WTC11 (cell line): ENCODE results near the gene CCDC172. TPM values are rescaled to one million over a fixed set of nuclear protein-coding genes. Genes with fewer than 3 reads are reported as not detected.

Experiments
- ATAC-seq: fragments of 200-7000 bp; cut with Tn5 transposase; 2 replicates; pipeline ENCODE4 v1.10.0; 2021; ENCODE audit warnings: mild to moderate bottlenecking, moderate library complexity
- CTCF ChIA-PET: fragments of 300-600 bp; sonication (Branson Sonifier 250); formaldehyde crosslinking; loops from one replicate; lab custom pipeline; 2021; ENCODE audit warnings: antibody characterized with exemption; lab: Charles Lee
- POLR2A ChIA-PET: fragments of 350-600 bp; sonication (Branson Sonifier 250); formaldehyde crosslinking; loops from one replicate; lab custom pipeline; 2021; ENCODE audit warnings: antibody characterized with exemption; lab: Charles Lee
- DNase-seq: peaks from one replicate; pipeline ENCODE4 v3.0.0; 2021; ENCODE audit warnings: low spot score
- H3K27ac Mint-ChIP-seq: 2 replicates; pipeline ENCODE4 v1.8.0; 2021; ENCODE audit warnings: mixed read lengths
- H3K27me3 Mint-ChIP-seq: 2 replicates; pipeline ENCODE4 v1.8.0; 2021; ENCODE audit warnings: low read depth, mild to moderate bottlenecking, moderate library complexity, mixed read lengths
- H3K36me3 Mint-ChIP-seq: 2 replicates; pipeline ENCODE4 v1.8.0; 2021; ENCODE audit warnings: mixed read lengths
- H3K4me1 Mint-ChIP-seq: 2 replicates; pipeline ENCODE4 v1.8.0; 2022; ENCODE audit warnings: mixed read lengths
- H3K4me3 Mint-ChIP-seq: 2 replicates; pipeline ENCODE4 v1.8.0; 2021; ENCODE audit warnings: mild to moderate bottlenecking, moderate library complexity, mixed read lengths
- H3K9me3 Mint-ChIP-seq: 2 replicates; pipeline ENCODE4 v1.8.0; 2021; ENCODE audit warnings: mixed read lengths
- CREM ChIP-seq: sonication (generic); formaldehyde crosslinking; IDR thresholded peaks from 2 replicates; pipeline ENCODE4 v1.8.1; 2022; ENCODE audit warnings: mild to moderate bottlenecking, missing genetic modification reagents, moderate library complexity
- EMX1 ChIP-seq: fragments of 250-450 bp; sonication (Bioruptor Pico); IDR thresholded peaks from 2 replicates; pipeline ENCODE4 v1.8.0; 2021; ENCODE audit warnings: mild to moderate bottlenecking
- ETV6 ChIP-seq: sonication (generic); formaldehyde crosslinking; IDR thresholded peaks from 2 replicates; pipeline ENCODE4 v1.8.1; 2022; ENCODE audit warnings: mild to moderate bottlenecking, missing genetic modification reagents
- KAT7 ChIP-seq: sonication (generic); formaldehyde crosslinking; IDR thresholded peaks from 2 replicates; pipeline ENCODE4 v1.8.1; 2023; ENCODE audit warnings: missing genetic modification reagents, mild to moderate bottlenecking, borderline replicate concordance
- MXD4 ChIP-seq: fragments of 250-450 bp; sonication (Bioruptor Pico); IDR thresholded peaks from 2 replicates; pipeline ENCODE4 v1.8.0; 2021; ENCODE audit warnings: mild to moderate bottlenecking, moderate library complexity, borderline replicate concordance
- NFE2L1 ChIP-seq: sonication (generic); formaldehyde crosslinking; IDR thresholded peaks from 2 replicates; pipeline ENCODE4 v1.8.1; 2023; ENCODE audit warnings: missing genetic modification reagents
- OVOL2 ChIP-seq: fragments of 250-450 bp; sonication (Bioruptor Pico); IDR thresholded peaks from 2 replicates; pipeline ENCODE4 v1.9.0; 2021; ENCODE audit warnings: mild to moderate bottlenecking, borderline replicate concordance
- RORB ChIP-seq: fragments of 250-450 bp; sonication (Bioruptor Pico); IDR thresholded peaks from 2 replicates; pipeline ENCODE4 v1.9.0; 2021; ENCODE audit warnings: mild to moderate bottlenecking
- ZNF121 ChIP-seq: sonication (generic); formaldehyde crosslinking; IDR thresholded peaks from 2 replicates; pipeline ENCODE4 v1.8.0; 2023; ENCODE audit warnings: missing genetic modification reagents
- ZNF317 ChIP-seq: sonication (generic); formaldehyde crosslinking; IDR thresholded peaks from 2 replicates; pipeline ENCODE4 v1.8.1; 2023; ENCODE audit warnings: low read depth, mild to moderate bottlenecking, moderate library complexity, missing genetic modification reagents, borderline replicate concordance
- total RNA-seq: library from RNA; stranded (reverse); gene quantifications from 3 replicates; pipeline ENCODE4 v1.2.3, GENCODE V29; 2021
- TF ChIP-seq, protein P1 (sequence below): sonication (generic); formaldehyde crosslinking; IDR thresholded peaks from 2 replicates; pipeline ENCODE4 v1.8.0; 2023; ENCODE audit warnings: mild to moderate bottlenecking, missing genetic modification reagents
- TF ChIP-seq, protein P2 (sequence below): sonication (generic); formaldehyde crosslinking; IDR thresholded peaks from 2 replicates; pipeline ENCODE4 v1.8.1; 2023; ENCODE audit warnings: mild to moderate bottlenecking, missing genetic modification reagents
- TF ChIP-seq, protein P3 (sequence below): sonication (generic); formaldehyde crosslinking; conservative IDR thresholded peaks from 2 replicates; pipeline ENCODE4 v1.8.1; 2023; ENCODE audit warnings: mild to moderate bottlenecking, low read depth, missing genetic modification reagents, moderate library complexity
- TF ChIP-seq, protein P4 (sequence below): sonication (generic); formaldehyde crosslinking; IDR thresholded peaks from 2 replicates; pipeline ENCODE4 v1.8.0; 2022; ENCODE audit warnings: missing genetic modification reagents
- TF ChIP-seq, protein P5 (sequence below): sonication (generic); formaldehyde crosslinking; IDR thresholded peaks from 2 replicates; pipeline ENCODE4 v1.8.1; 2023; ENCODE audit warnings: mild to moderate bottlenecking, missing genetic modification reagents, moderate library complexity
- TF ChIP-seq, protein P6 (sequence below): sonication (generic); formaldehyde crosslinking; IDR thresholded peaks from 2 replicates; pipeline ENCODE4 v1.8.1; 2023; ENCODE audit warnings: mild to moderate bottlenecking, moderate library complexity, missing genetic modification reagents
- TF ChIP-seq, protein P7 (sequence below): sonication (generic); formaldehyde crosslinking; IDR thresholded peaks from 2 replicates; pipeline ENCODE4 v1.8.0; 2022; ENCODE audit warnings: mild to moderate bottlenecking, missing genetic modification reagents
- TF ChIP-seq, protein P8 (sequence below): sonication (generic); formaldehyde crosslinking; IDR thresholded peaks from 2 replicates; pipeline ENCODE4 v1.8.0; 2022; ENCODE audit warnings: mild to moderate bottlenecking, missing genetic modification reagents

The CCDC172 gene
- total RNA-seq, 1 experiment from 2014 or later, result 2.0 TPM

DNA sequence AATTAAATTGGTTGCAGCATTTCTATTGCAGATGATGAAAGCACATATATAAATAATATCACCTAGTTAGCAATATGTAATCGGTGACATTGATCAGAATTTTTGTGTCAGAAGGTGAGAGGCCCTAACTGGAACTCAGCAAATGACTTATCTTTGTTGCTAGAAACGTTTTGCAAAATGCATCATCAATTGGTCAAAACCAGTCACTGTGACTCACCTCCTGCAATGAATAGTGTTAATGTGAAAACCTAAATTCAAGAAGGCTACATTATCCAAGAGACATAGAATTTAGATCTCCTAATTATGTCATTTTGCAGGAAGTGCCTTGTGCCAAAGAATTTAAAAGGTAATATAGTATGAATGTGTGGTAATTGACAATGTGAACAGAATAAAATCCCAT lies 93.6 kb downstream of the CCDC172 start:
- Mint-ChIP-seq H3K27ac (no peak overlapping the region), H3K4me3 (no peak overlapping the region), H3K27me3 (no peaks in the 10 kb centered on the region)
- POLR2A ChIA-PET, result no interaction called here
- no peak for ATAC-seq
- TF ChIP-seq CREM (CRISPR knock-in tag) (no peak), ZNF317 (no peak), KAT7 (CRISPR knock-in tag) (no peak)
- TF ChIP-seq, protein P1, sequence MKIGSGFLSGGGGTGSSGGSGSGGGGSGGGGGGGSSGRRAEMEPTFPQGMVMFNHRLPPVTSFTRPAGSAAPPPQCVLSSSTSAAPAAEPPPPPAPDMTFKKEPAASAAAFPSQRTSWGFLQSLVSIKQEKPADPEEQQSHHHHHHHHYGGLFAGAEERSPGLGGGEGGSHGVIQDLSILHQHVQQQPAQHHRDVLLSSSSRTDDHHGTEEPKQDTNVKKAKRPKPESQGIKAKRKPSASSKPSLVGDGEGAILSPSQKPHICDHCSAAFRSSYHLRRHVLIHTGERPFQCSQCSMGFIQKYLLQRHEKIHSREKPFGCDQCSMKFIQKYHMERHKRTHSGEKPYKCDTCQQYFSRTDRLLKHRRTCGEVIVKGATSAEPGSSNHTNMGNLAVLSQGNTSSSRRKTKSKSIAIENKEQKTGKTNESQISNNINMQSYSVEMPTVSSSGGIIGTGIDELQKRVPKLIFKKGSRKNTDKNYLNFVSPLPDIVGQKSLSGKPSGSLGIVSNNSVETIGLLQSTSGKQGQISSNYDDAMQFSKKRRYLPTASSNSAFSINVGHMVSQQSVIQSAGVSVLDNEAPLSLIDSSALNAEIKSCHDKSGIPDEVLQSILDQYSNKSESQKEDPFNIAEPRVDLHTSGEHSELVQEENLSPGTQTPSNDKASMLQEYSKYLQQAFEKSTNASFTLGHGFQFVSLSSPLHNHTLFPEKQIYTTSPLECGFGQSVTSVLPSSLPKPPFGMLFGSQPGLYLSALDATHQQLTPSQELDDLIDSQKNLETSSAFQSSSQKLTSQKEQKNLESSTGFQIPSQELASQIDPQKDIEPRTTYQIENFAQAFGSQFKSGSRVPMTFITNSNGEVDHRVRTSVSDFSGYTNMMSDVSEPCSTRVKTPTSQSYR (CRISPR knock-in tag), result no peak
- TF ChIP-seq, protein P2, sequence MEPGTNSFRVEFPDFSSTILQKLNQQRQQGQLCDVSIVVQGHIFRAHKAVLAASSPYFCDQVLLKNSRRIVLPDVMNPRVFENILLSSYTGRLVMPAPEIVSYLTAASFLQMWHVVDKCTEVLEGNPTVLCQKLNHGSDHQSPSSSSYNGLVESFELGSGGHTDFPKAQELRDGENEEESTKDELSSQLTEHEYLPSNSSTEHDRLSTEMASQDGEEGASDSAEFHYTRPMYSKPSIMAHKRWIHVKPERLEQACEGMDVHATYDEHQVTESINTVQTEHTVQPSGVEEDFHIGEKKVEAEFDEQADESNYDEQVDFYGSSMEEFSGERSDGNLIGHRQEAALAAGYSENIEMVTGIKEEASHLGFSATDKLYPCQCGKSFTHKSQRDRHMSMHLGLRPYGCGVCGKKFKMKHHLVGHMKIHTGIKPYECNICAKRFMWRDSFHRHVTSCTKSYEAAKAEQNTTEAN (CRISPR knock-in tag), result no peak
- TF ChIP-seq, all 79 proteins: peak for 0
- DNase-seq, result no peak
- CTCF ChIA-PET, result no interaction called here
- Mint-ChIP-seq H3K9me3 (no peaks in the 10 kb centered on the region), H3K36me3 (no peaks in the 10 kb centered on the region), H3K4me1 (no peaks in the 10 kb centered on the region)

DNA sequence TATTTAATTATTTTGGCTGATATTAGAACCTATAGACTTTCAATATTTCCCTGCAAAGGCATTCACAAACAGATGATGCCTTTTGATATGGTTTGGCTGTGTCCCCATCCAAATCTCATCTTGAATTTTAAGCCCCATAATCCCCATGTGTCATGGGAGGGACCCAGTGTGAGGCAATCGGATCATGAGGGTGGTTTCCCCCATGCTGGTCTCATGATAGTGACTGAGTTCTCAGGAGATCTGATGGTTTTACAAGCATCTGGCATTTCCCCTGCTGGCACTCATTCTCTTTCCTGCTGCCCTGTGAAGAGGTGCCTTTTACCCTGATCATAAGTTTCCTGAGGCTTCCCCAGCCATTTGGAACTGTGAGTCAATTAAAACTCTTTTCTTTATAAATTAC lies 94.1 kb downstream of the CCDC172 start:
- Mint-ChIP-seq H3K27ac (no peak overlapping the region), H3K4me1 (no peaks in the 10 kb centered on the region), H3K36me3 (no peaks in the 10 kb centered on the region), H3K27me3 (no peaks in the 10 kb centered on the region), H3K9me3 (no peaks in the 10 kb centered on the region), H3K4me3 (no peak overlapping the region)
- DNase-seq, result no peak
- POLR2A ChIA-PET, result no interaction called here
- CTCF ChIA-PET, result no interaction called here
- no peak for ATAC-seq
- TF ChIP-seq, protein P3, sequence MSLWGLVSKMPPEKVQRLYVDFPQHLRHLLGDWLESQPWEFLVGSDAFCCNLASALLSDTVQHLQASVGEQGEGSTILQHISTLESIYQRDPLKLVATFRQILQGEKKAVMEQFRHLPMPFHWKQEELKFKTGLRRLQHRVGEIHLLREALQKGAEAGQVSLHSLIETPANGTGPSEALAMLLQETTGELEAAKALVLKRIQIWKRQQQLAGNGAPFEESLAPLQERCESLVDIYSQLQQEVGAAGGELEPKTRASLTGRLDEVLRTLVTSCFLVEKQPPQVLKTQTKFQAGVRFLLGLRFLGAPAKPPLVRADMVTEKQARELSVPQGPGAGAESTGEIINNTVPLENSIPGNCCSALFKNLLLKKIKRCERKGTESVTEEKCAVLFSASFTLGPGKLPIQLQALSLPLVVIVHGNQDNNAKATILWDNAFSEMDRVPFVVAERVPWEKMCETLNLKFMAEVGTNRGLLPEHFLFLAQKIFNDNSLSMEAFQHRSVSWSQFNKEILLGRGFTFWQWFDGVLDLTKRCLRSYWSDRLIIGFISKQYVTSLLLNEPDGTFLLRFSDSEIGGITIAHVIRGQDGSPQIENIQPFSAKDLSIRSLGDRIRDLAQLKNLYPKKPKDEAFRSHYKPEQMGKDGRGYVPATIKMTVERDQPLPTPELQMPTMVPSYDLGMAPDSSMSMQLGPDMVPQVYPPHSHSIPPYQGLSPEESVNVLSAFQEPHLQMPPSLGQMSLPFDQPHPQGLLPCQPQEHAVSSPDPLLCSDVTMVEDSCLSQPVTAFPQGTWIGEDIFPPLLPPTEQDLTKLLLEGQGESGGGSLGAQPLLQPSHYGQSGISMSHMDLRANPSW (CRISPR knock-in tag), result no peak
- no peak for TF ChIP-seq EMX1 (CRISPR knock-in tag)
- no peak for TF ChIP-seq NFE2L1 (CRISPR knock-in tag)
- TF ChIP-seq, protein P1 (CRISPR knock-in tag), result no peak
- TF ChIP-seq, protein P4, sequence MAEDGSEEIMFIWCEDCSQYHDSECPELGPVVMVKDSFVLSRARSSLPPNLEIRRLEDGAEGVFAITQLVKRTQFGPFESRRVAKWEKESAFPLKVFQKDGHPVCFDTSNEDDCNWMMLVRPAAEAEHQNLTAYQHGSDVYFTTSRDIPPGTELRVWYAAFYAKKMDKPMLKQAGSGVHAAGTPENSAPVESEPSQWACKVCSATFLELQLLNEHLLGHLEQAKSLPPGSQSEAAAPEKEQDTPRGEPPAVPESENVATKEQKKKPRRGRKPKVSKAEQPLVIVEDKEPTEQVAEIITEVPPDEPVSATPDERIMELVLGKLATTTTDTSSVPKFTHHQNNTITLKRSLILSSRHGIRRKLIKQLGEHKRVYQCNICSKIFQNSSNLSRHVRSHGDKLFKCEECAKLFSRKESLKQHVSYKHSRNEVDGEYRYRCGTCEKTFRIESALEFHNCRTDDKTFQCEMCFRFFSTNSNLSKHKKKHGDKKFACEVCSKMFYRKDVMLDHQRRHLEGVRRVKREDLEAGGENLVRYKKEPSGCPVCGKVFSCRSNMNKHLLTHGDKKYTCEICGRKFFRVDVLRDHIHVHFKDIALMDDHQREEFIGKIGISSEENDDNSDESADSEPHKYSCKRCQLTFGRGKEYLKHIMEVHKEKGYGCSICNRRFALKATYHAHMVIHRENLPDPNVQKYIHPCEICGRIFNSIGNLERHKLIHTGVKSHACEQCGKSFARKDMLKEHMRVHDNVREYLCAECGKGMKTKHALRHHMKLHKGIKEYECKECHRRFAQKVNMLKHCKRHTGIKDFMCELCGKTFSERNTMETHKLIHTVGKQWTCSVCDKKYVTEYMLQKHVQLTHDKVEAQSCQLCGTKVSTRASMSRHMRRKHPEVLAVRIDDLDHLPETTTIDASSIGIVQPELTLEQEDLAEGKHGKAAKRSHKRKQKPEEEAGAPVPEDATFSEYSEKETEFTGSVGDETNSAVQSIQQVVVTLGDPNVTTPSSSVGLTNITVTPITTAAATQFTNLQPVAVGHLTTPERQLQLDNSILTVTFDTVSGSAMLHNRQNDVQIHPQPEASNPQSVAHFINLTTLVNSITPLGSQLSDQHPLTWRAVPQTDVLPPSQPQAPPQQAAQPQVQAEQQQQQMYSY (CRISPR knock-in tag), result no peak
- no peak for TF ChIP-seq OVOL2 (CRISPR knock-in tag)
- TF ChIP-seq RORB (CRISPR knock-in tag), result no peak
- TF ChIP-seq, protein P5, sequence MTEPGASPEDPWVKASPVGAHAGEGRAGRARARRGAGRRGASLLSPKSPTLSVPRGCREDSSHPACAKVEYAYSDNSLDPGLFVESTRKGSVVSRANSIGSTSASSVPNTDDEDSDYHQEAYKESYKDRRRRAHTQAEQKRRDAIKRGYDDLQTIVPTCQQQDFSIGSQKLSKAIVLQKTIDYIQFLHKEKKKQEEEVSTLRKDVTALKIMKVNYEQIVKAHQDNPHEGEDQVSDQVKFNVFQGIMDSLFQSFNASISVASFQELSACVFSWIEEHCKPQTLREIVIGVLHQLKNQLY (CRISPR knock-in tag), result no peak
- TF ChIP-seq, protein P6, sequence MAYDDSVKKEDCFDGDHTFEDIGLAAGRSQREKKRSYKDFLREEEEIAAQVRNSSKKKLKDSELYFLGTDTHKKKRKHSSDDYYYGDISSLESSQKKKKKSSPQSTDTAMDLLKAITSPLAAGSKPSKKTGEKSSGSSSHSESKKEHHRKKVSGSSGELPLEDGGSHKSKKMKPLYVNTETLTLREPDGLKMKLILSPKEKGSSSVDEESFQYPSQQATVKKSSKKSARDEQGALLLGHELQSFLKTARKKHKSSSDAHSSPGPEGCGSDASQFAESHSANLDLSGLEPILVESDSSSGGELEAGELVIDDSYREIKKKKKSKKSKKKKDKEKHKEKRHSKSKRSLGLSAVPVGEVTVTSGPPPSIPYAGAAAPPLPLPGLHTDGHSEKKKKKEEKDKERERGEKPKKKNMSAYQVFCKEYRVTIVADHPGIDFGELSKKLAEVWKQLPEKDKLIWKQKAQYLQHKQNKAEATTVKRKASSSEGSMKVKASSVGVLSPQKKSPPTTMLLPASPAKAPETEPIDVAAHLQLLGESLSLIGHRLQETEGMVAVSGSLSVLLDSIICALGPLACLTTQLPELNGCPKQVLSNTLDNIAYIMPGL (CRISPR knock-in tag), result no peak
- TF ChIP-seq, protein P7, sequence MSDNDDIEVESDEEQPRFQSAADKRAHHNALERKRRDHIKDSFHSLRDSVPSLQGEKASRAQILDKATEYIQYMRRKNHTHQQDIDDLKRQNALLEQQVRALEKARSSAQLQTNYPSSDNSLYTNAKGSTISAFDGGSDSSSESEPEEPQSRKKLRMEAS (CRISPR knock-in tag), result no peak
- no peak for TF ChIP-seq ZNF121 (CRISPR knock-in tag)
- TF ChIP-seq, protein P8, sequence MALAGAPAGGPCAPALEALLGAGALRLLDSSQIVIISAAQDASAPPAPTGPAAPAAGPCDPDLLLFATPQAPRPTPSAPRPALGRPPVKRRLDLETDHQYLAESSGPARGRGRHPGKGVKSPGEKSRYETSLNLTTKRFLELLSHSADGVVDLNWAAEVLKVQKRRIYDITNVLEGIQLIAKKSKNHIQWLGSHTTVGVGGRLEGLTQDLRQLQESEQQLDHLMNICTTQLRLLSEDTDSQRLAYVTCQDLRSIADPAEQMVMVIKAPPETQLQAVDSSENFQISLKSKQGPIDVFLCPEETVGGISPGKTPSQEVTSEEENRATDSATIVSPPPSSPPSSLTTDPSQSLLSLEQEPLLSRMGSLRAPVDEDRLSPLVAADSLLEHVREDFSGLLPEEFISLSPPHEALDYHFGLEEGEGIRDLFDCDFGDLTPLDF, result no peak
- TF ChIP-seq ETV6, result no peak
- no peak for TF ChIP-seq MXD4 (CRISPR knock-in tag)
